GM23248 (cell line): ENCODE measurements around the gene FOXO1. TPM values are rescaled to one million over a fixed set of nuclear protein-coding genes. Genes with fewer than 3 reads are reported as not detected.

ENCODE experiments used
- DNase-seq: peaks from one replicate; pipeline ENCODE4 v3.0.0-alpha.2; 2015
- H2AFZ ChIP-seq: fragments of 200-600 bp; sonication (generic); 2 replicates; pipeline ENCODE4 v1.6.1; 2016; ENCODE audit warnings: antibody characterized with exemption
- H3F3A ChIP-seq: fragments of 200-600 bp; sonication (generic); 2 replicates; pipeline ENCODE4 v1.6.1; 2016; ENCODE audit warnings: mild to moderate bottlenecking, antibody characterized with exemption, mixed run types; ENCODE audit not compliant: insufficient read depth
- H3K27ac ChIP-seq: fragments of 200-600 bp; sonication (generic); 2 replicates; pipeline ENCODE4 v1.5.1; 2016; ENCODE audit warnings: mild to moderate bottlenecking
- H3K27me3 ChIP-seq: fragments of 200-600 bp; sonication (generic); replicated peaks from 2 replicates; pipeline ENCODE4 v1.6.1; 2016; ENCODE audit warnings: mild to moderate bottlenecking; ENCODE audit not compliant: insufficient read depth
- H3K36me3 ChIP-seq: fragments of 200-600 bp; sonication (generic); 2 replicates; pipeline ENCODE4 v1.6.1; 2016; ENCODE audit warnings: low read depth, mild to moderate bottlenecking
- H3K4me1 ChIP-seq: fragments of 200-600 bp; sonication (generic); 2 replicates; pipeline ENCODE4 v1.6.1; 2016; ENCODE audit warnings: mild to moderate bottlenecking; ENCODE audit not compliant: insufficient read depth
- H3K4me2 ChIP-seq: fragments of 200-600 bp; sonication (generic); one replicate; pipeline ENCODE4 v1.6.1; 2016; ENCODE audit warnings: mild to moderate bottlenecking; ENCODE audit not compliant: unreplicated experiment
- H3K4me3 ChIP-seq: fragments of 200-600 bp; sonication (generic); 2 replicates; pipeline ENCODE4 v1.5.1; 2016; ENCODE audit warnings: mild to moderate bottlenecking
- H3K79me2 ChIP-seq: fragments of 200-600 bp; sonication (generic); 2 replicates; pipeline ENCODE4 v1.6.1; 2016; ENCODE audit warnings: mild to moderate bottlenecking; ENCODE audit not compliant: insufficient read depth
- H3K9ac ChIP-seq: fragments of 200-600 bp; sonication (generic); 2 replicates; pipeline ENCODE4 v1.6.1; 2016; ENCODE audit warnings: mild to moderate bottlenecking
- H3K9me2 ChIP-seq: fragments of 200-600 bp; sonication (generic); 2 replicates; pipeline ENCODE4 v1.6.1; 2016; ENCODE audit warnings: mixed run types, mild to moderate bottlenecking, moderate library complexity; ENCODE audit not compliant: insufficient read depth
- H3K9me3 ChIP-seq: fragments of 200-600 bp; sonication (generic); one replicate; pipeline ENCODE4 v1.6.1; 2017; ENCODE audit warnings: low read depth
- H4K20me1 ChIP-seq: fragments of 200-600 bp; sonication (generic); 2 replicates; pipeline ENCODE4 v1.6.0; 2016; ENCODE audit not compliant: insufficient read depth
- EZH2 ChIP-seq: fragments of 200-600 bp; sonication (generic); IDR thresholded peaks from 2 replicates; pipeline ENCODE4 v1.6.1; 2018; ENCODE audit warnings: antibody characterized with exemption, mild to moderate bottlenecking; ENCODE audit not compliant: insufficient read depth, poor library complexity, severe bottlenecking
- EZH2phosphoT487 ChIP-seq: fragments of 200-600 bp; sonication (generic); IDR thresholded peaks from 2 replicates; pipeline ENCODE4 v1.6.1; 2018; ENCODE audit warnings: antibody characterized with exemption, moderate library complexity, mild to moderate bottlenecking, low read depth; ENCODE audit not compliant: insufficient read depth
- WGBS, 2 experiments: methylation state at CpG; one replicate each; pipeline ENCODE4 v1.1.6; 2015 to 2017; ENCODE audit warnings: low lambda C conversion rate in 2 of 2, low coverage in 1 of 2; ENCODE audit errors: missing lambda C conversion rate in 2 of 2; 5-methylcytosine and 5-hydroxymethylcytosine counted together
- in situ Hi-C: fragments of 300-500 bp; cut with MboI; formaldehyde crosslinking; loops from 2 replicates; pipeline ENCODE4 v1.15.0; 2020
- polyA plus RNA-seq: library from polyadenylated mRNA; unstranded; fragments of >200 nt; fragmentation: Nextera tagmentation; extraction: Ambion mirVana; gene quantifications from 2 replicates; pipeline ENCODE4 v1.2.1, GENCODE V29; 2016
- total RNA-seq: library from RNA; depleted of rRNA; stranded (reverse); fragments of >200 nt; shearing (Covaris generic); gene quantifications from 2 replicates; pipeline ENCODE4 v1.2.3, GENCODE V29; 2014

Gene FOXO1
- total and polyA plus RNA-seq, 2 experiments from 2014 or later: 0.59 to 1.1 TPM

- Histone ChIP-seq H3K4me3 (no peak overlapping the region), H3K9me2 (no peaks in the 10 kb centered on the region), H3K4me2 (no peak overlapping the region), H2AFZ (no peak overlapping the region), H4K20me1 (no peaks in the 10 kb centered on the region), H3K4me1 (no peaks in the 10 kb centered on the region), H3K9me3 (no peaks in the 10 kb centered on the region), H3K27me3 (peaks cover 6% of the 10 kb centered on the region), H3K36me3 (no peaks in the 10 kb centered on the region), H3K79me2 (no peaks in the 10 kb centered on the region), H3K9ac (no peak overlapping the region), H3K27ac (no peak overlapping the region), H3F3A (no peaks in the 10 kb centered on the region)
- DNase-seq: no peak
- no peak for TF ChIP-seq EZH2phosphoT487
- in situ Hi-C loops: no loop called here
- WGBS, 2 experiments: 62 to 71% methylated on average over 4 of the region's 4 CpGs
Measured at GRCh38 chr13:40518481-40518882, 148.0 kb downstream of the FOXO1 start.

DNA sequence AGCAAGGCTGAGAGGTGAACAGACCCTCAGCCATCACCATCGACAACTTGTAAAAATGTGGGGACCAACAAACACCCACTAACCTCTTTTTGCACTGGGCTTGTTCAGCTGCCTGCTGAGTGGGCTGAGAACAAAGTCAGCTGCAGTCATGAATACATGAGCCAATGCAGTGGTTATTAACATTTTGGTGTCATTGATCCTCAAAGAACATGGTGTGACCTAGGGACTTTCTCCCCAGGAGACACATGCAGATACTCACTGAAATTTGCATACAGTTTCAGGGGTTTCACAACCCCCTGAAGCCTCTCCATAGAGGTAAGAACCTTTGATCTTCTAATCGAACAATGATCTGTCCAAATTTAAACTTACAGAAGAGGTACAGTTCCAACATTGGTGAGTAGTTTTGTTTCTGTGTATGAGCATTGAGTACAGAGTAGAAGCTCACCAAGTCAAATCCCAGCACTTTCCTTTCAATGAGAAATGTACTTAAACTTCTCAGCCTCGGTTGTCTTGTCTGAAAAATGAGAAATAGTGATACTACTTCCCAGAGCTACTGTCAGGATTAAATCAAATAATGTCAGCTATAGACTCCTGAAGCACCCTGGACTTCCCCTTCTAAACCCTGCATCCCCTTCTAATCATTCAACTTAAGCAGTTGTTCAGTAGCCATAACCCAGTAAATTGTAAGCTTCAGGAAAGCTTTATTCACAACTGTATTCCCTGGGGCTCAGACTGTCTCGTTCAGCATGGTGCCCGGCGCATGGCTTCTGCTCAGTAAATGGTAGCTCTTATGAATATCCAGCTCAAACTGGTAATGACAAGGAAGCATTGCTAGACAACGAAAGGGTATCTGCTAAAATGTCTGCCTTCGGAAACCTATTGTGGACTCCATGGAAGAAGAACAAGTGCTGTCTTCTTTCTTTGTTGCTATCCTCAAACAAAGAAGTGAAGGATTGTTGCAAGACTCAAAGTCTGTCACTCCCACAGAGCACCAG, 148.7 kb downstream of the FOXO1 start:
- Histone ChIP-seq H3K4me1 (no peaks in the 10 kb centered on the region), H3K79me2 (no peaks in the 10 kb centered on the region), H3K9me2 (no peaks in the 10 kb centered on the region), H3K36me3 (no peaks in the 10 kb centered on the region), H2AFZ (no peak overlapping the region), H3K4me3 (no peak overlapping the region), H4K20me1 (no peaks in the 10 kb centered on the region), H3K9ac (no peak overlapping the region), H3F3A (no peaks in the 10 kb centered on the region), H3K27me3 (peaks cover 6% of the 10 kb centered on the region), H3K27ac (no peak overlapping the region), H3K4me2 (no peak overlapping the region), H3K9me3 (no peaks in the 10 kb centered on the region)
- in situ Hi-C loops: no loop called here
- WGBS, 2 experiments: 66 to 72% methylated on average over 8 of the region's 8 CpGs
- no peak for DNase-seq
- TF ChIP-seq EZH2: no peak
- TF ChIP-seq EZH2phosphoT487: no peak

- Histone ChIP-seq H3K4me2 (no peak overlapping the region), H3K4me3 (no peak overlapping the region), H3K9me2 (no peaks in the 10 kb centered on the region), H3K36me3 (no peaks in the 10 kb centered on the region), H3K27me3 (peaks cover 6% of the 10 kb centered on the region), H3K27ac (no peak overlapping the region), H2AFZ (no peak overlapping the region), H3F3A (no peaks in the 10 kb centered on the region), H3K9me3 (no peaks in the 10 kb centered on the region), H3K9ac (no peak overlapping the region), H3K79me2 (no peaks in the 10 kb centered on the region), H4K20me1 (no peaks in the 10 kb centered on the region), H3K4me1 (no peaks in the 10 kb centered on the region)
- in situ Hi-C loops: no loop called here
- DNase-seq: no peak
- WGBS, 2 experiments: 45 to 52% methylated on average over 1 of the region's 1 CpG
- no peak for TF ChIP-seq EZH2
- no peak for TF ChIP-seq EZH2phosphoT487
Measured at GRCh38 chr13:40515702-40516101, 150.7 kb downstream of the FOXO1 start.

DNA sequence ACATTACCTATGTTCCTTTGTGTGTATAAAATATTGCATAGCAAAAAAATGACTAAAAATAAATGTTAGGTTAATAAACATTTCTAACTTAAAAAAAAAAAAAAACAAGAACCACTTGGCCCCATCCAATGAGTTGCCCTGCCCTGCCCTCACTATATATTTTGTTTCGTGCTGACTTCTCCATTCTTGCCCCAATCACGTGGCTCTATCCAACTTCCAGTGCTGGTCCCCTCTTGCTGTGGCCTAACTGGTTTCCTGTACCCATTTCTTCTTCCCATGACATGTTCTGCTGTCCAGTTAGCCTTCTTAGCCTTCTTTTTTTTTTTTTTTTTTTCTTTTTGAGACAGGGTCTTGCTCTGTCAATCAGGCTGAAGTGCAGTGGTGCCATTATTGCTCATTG, 151.6 kb downstream of the FOXO1 start:
- Histone ChIP-seq H3K79me2 (no peaks in the 10 kb centered on the region), H3F3A (no peaks in the 10 kb centered on the region), H3K27ac (no peak overlapping the region), H3K27me3 (peaks cover 6% of the 10 kb centered on the region), H3K4me2 (no peak overlapping the region), H3K4me3 (no peak overlapping the region), H3K9me2 (no peaks in the 10 kb centered on the region), H3K9me3 (no peaks in the 10 kb centered on the region), H3K9ac (no peak overlapping the region), H3K4me1 (no peaks in the 10 kb centered on the region), H4K20me1 (no peaks in the 10 kb centered on the region), H3K36me3 (no peaks in the 10 kb centered on the region), H2AFZ (no peak overlapping the region)
- DNase-seq: no peak
- TF ChIP-seq EZH2 (no peak), EZH2phosphoT487 (no peak)
- 56 to 66% methylated on average over 2 of the region's 2 CpGs for WGBS, 2 experiments
- in situ Hi-C loops: no loop called here
